GM12891 (cell line): Measurements from ENCODE around the gene IRF4.

Source experiments
- PAX5 ChIP-seq: IDR thresholded peaks from 2 replicates; pipeline ENCODE4 v1.6.1; 2011; ENCODE audit warnings: low read length, moderate library complexity, mild to moderate bottlenecking; ENCODE audit not compliant: insufficient read depth, severe bottlenecking
- POLR2A ChIP-seq: IDR thresholded peaks from 2 replicates; pipeline ENCODE4 v1.6.1; 2011; ENCODE audit warnings: low read depth, low read length, control low read depth
- POLR2AphosphoS5 ChIP-seq: IDR thresholded peaks from 2 replicates; pipeline ENCODE4 v1.6.1; 2011; ENCODE audit warnings: low read depth, low read length, control low read depth
- POU2F2 ChIP-seq: IDR thresholded peaks from 2 replicates; pipeline ENCODE4 v1.6.1; 2011; ENCODE audit warnings: low read depth, mild to moderate bottlenecking, control low read depth, low read length, moderate library complexity
- SPI1 ChIP-seq: IDR thresholded peaks from 2 replicates; pipeline ENCODE4 v1.6.1; 2011; ENCODE audit warnings: low read depth, low read length, control low read depth
- TAF1 ChIP-seq: IDR thresholded peaks from 2 replicates; pipeline ENCODE4 v1.6.1; 2011; ENCODE audit warnings: low read depth, low read length, control low read depth

DNA sequence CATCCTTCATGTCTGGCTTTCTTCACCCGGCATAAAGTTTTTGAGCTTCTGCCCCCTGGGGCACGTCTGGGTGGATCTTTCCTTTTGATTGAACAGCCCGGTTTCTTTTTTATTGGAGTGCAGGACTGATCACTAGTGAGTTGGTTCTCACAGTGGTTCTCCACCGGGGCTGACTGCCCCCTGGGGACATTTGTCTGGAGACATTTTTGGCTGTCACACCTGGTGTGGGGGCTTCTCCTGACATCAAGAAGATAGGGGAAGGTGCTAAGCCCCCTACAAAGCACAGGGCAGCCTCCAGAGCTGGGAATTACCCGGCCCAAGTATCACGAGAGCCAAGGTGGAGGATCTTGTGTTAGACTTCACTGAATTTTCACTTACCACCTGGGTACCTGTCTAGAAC lies 25.7 kb upstream of the IRF4 start:
- TF ChIP-seq TAF1: no peak
- no peak for TF ChIP-seq POLR2AphosphoS5
- no peak for TF ChIP-seq POLR2A
- no peak for TF ChIP-seq POU2F2
- no peak for TF ChIP-seq PAX5
- TF ChIP-seq SPI1: no peak
